Measurements from ENCODE around the gene PPAT.

The PPAT gene

DNA sequence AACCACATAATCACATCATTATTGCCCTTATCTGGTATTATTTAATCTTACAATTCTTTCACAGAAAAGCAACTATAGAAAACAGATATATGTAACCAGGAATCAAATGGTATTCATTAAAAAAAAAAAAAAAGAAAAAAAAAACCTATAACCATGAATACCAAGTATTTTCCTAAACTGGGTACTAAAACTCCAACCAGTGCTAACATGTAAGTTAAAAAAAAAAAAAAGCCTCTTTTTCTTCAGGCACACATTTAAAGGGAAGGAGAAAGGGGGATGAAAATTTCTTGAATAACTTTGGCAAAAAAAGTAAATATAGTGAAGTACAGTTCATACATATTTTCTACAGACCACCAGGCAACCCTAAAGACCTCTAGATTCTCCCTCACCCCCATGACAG lies 2.1 kb downstream of the PPAT start:
- DNase-seq = no peak

DNA sequence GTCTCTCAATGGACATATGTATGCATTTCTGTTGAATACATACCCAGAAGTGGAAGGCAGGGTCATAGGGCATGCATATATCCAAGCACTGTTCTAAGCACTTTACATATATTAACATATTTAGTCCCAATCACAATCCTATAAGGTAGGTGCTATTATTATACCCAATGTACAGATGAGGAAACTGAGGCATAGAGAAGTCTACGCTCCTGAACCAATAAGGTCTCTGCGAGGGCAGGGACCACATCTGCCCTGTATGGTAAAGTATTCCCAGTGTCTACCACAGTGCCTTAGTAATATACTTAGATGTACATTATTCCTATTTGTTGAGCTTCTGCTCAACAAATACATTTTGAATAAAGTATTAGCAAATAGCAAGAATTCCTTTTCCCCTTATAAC lies 5.2 kb downstream of the PPAT start:
- no peak for DNase-seq

DNA sequence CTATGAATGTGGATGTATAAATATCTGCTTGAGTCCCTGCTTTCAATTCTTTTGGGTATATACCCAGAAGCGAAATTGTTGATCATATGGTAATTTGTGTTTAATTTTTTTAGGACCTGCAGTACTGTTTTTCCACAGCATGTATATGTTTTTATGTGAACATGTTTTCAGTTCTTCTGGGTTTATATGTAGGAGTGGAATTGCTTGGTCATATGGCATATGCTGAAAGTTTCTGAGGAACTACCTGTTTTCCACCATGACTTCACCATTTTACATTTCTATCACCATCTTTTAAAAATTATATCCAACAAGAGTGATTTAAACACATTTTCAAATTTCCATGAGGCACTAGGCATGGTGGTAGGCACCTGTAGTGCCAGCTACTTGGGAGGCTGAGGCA lies 8.2 kb downstream of the PPAT start:
- DNase-seq = no peak

DNA sequence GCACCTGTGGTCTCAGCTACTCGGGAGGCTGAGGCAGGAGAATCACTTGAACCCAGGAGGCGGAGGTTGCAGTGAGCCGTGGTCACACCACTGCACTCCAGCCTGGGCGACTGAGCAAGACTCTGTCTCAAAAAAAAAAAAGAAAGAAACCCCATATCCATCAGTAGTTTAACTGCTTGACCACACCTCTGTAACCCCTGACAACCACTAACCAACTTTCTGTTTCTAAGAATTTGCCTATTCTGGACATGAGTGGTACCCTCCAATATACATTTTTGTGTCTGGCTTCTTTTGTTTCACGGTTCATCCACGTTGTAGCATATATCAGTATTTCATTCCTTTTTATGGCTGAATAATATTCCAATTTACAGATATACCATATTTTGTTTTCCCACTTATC lies 9.1 kb downstream of the PPAT start:
- DNase-seq = no peak

DNA sequence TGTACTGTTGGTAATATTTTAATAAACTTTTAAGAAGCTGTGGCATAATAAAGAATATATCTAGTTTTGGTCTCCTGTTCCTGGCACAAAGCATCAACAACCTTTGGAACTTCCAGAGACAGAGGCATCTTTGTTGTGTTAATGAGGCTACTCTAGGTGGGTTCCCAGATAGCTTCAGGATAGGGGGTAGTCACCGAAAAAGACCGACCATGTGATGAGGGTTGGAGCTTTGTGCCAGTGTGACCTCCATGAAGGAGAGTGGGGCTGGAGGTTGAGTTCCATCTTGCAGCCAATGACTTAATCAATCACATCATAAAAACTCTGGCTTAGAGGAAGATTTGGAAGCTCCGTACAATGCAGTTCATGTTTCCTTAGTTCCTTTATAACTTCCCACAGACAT lies 9.9 kb downstream of the PPAT start:
- no peak for DNase-seq

DNA sequence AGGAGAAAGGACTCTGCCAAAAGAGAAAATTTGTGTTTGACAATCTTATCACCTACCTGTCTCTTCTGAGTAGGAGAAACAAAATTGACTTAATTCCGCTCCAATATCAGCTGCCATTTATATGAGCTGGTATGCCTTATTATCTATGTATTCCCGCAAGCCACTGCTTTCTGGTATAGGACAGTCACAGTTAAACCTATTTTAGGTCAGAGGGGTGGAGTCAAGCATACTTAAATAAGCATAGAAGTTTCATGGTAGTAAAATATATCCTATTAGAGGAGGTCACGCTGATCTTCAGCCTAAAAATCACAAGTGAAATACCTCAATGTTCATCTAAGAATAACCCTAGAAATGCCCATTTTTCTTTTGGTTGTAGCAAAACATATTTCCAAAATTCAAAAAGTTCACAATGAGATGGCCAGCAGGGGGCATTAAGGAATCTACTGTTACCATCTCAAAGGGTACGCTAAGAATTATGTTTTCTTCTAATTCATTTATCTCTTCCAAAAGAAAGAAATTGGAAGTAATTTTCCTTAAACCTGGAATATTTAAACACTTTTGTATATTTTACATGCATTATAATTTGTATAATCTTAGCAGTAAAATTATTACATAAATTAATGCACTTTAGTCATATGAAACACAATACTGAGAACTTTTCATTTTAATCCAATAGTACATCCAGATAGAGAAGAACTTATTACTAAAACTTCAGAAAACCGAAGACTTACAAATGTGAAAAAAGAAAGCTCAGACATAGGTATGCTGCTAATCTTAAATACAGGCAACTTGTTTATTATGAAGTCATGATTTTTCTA lies 10.5 kb downstream of the PPAT start:
- DNase-seq = peak; percentile 17 to 65

DNA sequence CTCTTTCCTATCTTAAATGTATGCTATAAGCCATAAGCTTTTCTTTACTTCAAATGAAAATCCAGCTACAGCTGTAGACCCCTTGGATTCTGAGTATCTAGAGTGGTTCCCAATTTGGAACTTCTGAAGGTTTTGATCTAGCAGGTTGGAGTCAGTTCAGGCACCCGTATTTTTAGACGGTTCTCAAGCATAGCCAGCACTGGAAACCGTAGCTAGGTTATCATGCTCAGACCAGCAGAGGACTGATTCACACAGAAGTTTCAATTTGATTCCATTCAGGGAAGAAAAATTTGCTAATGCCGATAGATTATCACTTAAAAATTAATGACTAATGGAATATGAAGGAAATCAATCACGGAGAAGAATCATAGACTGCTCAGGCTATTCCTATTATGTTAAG lies 11.2 kb downstream of the PPAT start:
- no peak for DNase-seq

DNA sequence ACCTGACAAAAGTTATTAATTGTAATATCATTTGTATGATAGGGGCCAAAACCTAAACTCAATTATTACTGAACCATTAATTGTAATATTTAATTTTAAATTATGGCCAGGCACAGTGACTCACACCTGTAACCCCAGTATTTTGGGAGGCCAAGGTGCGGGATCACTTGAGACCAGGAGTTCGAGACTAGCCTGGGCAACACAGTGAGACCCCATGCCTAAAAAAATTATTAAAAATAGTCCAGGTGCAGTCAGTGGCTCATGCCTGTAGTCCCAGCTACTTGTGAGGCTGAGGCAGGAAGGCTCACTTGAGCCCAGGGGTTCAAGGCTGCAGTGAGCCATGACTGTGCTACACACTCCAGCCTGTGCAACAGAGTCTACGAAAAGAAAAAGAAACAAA lies 18.0 kb downstream of the PPAT start:
- no peak for DNase-seq

DNA sequence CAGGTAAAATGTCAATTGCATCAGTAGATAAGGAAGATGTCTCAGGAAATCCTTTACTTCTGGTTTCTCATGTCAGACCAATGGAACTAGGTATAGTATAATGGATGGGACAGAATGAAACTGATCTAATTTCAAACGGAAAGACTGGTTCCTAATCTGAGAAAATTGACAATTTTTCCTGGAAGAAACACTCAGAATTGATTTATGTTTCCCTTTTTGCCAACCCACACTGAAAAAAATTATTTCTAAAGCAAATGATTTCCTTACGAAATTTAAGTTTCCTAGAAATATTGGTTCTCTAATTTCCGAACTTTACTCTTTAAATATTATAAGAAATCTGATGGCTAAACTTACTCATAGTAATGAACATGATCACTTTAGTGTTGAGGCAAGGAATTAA lies 19.1 kb downstream of the PPAT start:
- DNase-seq = no peak

DNA sequence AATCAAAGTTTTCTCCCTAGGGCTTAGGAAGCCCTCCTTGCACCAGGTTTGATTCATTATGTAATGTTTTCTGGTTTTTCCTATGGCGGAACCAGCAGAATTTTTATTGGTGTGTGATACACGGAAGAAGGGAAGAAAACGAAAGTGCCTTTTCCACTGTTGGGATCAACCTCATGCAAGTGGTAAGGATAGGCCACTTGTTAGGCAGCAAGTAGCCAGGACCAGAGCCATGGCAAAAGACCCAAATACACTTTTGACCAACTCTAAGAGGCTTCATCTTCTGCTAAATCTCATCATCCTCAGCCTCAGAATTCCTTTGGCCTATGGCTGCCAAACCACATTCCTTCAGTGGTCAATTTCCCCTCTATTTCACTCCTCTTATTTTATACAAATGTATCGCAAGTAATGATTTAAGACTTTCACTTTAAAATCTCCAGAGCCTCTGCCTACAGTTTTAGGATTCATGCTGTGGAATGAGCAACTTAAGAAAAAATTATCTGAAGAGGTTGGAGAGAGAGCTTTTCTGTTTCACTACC lies 21.2 kb downstream of the PPAT start:
- no peak for DNase-seq

DNA sequence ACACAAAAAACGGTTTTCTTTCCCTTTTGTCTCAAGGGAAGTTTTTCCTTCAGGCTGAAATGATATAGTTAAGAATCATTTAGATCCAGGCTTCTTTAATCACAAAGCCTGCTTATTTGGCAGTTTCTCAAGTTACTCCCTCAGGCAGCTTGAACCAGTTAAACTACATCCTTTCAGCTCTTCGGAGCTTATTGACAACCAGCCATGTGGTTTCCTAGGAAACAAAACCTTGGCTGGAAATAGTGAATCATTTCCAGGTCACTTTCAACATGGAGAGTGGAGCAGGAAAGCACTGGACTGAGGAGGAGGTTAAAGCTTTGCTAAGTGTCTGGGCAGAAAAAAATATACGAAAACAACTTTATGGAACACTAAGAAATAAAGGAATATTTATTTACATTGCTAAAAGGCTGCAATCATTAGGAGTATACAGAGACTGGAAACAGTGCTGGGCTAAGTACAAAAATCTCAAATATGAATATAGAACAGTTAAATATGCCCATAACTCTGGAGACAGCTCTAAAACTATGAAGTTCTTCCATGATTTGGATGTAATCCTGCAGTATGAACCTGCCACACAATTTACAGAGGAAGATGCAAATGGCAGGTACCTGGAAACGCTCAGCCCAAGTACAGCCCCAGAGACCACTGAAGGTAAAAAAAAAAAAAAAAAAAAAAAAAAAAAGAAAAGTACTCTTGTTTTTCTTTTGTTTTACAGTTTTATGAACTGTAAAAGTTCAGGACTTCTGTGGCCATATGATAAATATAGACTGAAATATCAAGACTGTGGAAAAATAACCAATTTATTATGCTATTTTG lies 25.0 kb downstream of the PPAT start:
- DNase-seq = no peak

DNA sequence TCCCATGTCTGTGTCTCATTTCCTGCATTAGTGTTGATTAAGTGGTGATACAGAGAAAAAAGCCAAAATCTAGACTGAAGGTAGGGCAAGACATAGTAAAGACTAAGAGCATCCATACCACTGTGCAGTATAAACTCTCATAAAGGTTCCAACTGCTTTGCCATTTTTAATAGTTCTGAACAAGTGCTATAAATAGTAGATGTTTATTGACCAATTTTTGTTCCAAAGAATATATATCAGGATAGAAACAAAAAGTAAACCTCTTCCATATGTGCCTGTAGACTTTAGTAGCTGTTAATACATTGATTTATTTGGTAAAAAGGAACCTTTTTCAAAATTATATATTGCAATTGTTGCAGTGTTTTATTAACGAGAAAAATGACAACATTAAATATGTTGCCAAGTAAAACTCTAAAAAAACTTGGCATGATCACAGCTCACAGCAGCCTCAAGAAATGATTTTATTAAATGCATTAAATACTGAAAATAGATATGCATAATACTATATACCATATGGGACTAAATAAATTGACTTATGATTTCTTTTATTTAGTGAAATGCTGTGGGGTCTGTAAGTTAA lies 25.8 kb downstream of the PPAT start:
- no peak for DNase-seq

DNA sequence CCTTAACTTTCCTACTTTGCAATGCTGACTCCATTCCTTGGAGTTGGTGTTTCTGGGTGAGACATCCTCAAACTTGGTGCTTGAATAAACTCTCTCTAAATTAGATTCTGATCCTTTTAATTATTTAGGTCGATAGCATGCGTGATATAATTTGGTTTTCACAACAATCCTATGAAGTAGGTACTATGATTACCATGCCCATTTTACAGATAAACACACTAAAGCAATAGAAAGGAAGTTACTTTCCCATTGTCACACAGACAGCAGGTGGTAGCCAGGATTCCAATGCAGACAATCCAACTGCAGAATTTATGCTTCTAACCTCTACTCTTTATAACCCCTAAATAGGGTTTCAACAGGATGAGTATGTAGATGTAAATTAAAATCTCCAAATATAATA lies 26.4 kb downstream of the PPAT start:
- no peak for DNase-seq

DNA sequence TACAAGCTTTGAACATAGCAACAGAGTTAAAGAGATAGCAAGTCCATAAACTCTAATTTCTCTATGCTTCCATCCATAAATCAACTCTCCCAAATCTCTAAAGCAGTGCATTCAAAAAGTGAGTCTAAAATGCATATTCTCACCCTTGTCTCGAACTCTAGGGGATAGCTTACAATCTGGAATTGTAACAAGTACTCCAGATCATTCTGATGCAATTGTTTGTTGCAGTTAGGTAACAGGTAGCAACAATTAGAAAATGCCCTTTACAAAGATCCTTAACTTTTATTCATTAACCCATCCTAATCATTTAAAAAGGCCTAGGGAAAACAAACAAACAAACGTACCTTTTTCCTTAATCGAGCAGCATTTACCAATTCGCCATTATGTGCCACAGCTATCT lies 29.3 kb downstream of the PPAT start:
- DNase-seq = no peak

DNA sequence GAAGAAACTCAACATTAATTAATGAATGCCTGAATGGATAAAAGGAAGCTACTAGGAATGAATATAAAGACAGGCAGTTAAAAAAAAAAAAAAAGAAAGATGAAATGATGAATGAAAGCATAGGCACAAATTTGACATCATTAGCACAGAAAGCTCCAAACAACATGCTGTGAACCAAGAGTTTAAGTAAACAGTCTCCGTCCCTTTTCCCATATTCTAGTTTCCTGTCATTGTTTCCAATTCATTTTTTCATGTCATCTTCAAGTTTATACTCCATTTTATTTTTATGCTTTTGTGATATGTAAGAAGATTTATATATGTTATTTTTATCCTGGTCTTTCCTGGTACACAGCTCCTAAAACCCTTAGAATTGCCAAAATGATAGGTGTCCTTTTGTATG lies 30.4 kb downstream of the PPAT start:
- DNase-seq = no peak

DNA sequence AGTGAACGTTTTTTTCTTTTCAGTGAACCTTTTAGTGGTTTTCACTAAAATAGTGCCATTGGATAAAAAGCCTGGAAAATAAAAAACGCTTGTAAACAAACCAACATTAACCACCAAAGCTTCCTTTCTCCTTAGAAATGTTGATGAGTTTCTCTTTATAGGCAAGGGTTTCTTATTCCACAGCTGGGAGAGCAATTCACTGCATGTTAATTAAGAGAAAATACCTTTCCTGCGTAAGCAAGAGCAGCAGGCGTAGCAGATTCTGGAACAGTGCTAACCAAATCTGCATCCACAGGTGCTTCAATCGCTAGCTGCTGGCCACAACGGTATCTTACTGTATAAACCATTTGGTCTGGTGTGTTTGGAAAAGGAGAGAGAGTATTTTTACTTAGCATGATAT lies 34.9 kb downstream of the PPAT start:
- DNase-seq = no peak

DNA sequence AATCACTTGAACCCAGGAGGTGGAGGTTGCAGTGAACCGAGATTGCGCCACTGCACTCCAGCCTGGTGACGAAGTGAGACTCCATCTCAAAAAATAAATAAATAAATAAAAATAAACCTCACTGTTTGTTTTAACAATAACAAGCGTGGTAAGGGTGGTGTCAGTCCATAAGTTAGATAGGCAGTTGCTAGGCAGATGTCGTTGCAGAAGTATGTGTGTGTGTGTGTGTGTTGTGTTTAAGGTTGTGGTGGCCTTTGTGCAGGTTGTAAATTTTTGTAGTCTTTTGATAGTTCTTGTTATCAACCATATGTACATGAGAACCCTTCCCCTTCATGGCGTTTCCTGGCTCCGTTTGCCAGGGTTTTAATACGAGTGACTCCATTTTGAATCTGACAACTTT lies 44.1 kb downstream of the PPAT start:
- DNase-seq = no peak

DNA sequence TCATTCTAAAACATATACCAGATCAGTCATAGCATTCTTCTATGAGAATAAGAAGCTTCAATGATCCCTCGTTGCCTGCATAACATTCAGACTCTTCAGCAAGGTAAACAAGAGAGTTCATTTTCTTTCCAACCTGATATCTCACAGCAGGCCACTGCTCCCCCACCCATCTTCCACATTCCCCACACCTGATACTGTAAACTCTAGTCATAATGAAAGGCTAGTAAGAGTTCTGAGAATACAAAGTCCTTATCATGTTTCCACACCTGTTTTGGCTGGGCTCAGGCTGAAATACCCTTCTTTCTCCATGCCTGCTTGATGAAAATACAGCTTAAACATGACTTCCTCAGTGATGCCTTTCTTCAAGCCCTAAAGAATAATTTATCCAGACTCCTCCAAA lies 45.9 kb downstream of the PPAT start:
- no peak for DNase-seq

DNA sequence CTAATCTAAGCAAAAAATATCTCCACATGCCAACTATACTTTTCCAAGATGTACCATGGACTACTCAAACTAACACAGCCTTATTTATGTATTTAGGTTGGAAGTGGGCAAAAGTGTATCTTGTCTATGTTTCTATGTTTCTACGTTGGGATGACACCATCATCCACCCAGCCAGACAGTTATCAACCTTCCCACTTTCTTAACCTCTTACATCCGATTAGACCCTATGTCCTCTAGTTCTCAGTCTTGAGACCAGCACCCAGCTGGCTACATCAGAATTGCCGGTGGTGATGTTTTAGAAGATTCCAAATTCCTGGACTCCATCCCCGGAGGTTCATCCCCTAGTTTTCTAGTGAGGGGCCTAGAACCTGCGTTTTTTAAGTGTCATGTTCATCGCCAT lies 47.1 kb downstream of the PPAT start:
- DNase-seq = no peak

DNA sequence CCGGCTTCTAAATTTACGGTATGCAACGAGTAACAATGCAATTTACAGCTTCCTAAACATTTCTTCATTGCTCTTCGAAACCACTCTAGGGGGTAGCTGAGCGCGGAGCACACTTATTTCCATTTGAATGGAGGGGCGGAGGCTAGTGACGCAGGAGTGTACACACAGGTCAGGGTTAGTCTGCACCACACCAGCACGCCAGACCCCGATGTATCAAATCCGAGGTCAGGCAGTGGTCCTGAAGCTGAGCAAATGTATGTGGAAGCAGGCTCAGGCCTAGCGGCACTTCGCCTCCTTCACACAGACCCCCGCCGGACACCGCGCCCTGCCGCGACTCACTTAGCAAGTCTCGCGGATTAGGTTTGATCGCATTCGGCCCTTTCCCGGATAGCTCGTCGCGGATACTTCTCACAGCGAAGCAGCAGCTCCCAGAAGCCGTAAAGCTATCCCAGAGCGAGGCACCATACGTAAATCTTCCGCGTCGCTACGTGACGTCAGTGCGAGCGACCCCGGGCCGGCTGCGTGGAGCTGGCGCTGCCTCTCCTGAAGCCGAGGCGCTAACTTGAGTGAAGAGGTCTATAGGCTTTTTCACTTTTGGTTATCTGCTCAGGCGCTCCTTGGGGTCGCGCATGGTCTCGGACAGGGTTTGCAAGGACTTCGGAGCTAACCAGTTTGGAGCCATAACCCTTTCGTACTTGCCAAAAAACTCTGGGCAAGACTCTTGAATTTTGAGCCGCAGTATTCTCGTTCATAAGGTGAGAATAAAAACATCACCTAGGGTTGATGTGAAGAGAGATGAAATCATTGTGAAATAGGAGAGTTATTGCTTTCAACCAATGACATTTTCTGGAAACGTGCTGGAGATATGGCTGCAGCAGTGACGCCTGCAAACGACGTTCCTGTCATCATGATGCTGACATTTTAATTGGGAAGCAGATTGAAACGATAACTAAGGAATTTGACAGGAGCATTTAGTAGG lies 48.1 kb downstream of the PPAT start, which contains the start of gene AASDH:
TSS of gene AASDH (minus strand) at position 469 of the 979 bp plus-strand sequence. CDS start 3,192 bp downstream, outside the sequence.
- DNase-seq = peak; percentile 93 to 96

DNA sequence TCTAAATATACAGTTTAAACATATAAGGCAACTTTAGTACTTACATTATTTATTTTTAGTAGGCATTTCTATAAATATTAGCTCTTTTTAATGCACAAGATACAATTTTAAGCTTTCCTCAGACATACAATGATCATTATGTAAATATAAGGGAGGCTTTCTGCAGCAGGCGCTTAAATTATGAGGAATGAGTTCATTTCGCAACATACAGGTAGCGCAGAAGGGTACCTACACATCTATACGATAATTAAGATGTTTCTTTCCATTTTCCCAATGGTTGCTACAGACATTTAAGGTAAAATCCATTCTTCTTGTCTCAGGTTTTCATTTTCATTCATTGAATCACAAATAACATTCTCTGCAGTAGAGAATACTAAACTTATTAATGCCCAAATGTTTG lies 49.3 kb downstream of the PPAT start:
- no peak for DNase-seq

DNA sequence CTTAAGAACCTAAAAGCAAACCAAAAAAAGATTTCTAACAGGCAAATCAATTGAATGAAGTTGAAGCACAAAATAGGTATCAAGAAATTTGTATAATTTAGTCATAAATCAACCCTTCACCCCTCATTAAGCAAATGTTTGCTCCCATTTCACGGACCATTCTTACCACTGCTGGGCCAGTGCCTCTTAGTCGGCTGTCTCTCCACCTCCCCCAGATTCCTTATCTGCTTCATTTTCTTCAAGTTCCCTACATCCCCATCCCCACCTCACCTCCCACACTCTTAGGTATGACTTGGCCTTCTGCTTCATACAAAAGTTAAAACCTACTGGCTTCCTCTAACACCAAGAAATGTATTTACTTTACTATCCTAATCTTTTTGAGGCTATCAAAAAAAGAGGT lies 60.0 kb downstream of the PPAT start:
- DNase-seq = no peak
